Measurements from ENCODE around the gene SSR4. TPM values are rescaled to one million over a fixed set of nuclear protein-coding genes. Genes with fewer than 3 reads are reported as not detected.

SSR4 gene
- total RNA-seq, 2 experiments from 2014 or later, result 190 to 191 TPM

Other genes starting within 250 kb of the SSR4 start
- gene CCNQ, start 195.5 kb upstream of the SSR4 start, total RNA-seq, result 10 to 100 TPM; 17.5 to 24.7 TPM
- gene DUSP9, start 147.5 kb upstream of the SSR4 start, total RNA-seq, result under 1 TPM in 1 of 2 experiments, not detected in 1; 0.09 TPM
- not detected for gene PNCK, start 120.9 kb upstream of the SSR4 start, total RNA-seq
- gene SLC6A8, start 106.7 kb upstream of the SSR4 start, total RNA-seq, result 1 to 10 TPM in 1 of 2 experiments, under 1 TPM in 1; 0.93 to 1.1 TPM
- gene BCAP31, start 70.3 kb upstream of the SSR4 start, total RNA-seq, result 100 to 1,000 TPM; 137 to 148 TPM
- 10 to 100 TPM; 10.7 to 18.3 TPM for gene ABCD1, start 69.8 kb upstream of the SSR4 start, total RNA-seq
- under 1 TPM; 0.42 to 0.50 TPM for gene PLXNB3, start 30.4 kb upstream of the SSR4 start, total RNA-seq
- not detected for gene SRPK3, start 13.6 kb upstream of the SSR4 start, total RNA-seq
- 10 to 100 TPM; 69.4 to 72.0 TPM for gene IDH3G, start 293 bp upstream of the SSR4 start, total RNA-seq
- gene PDZD4, start 35.9 kb downstream of the SSR4 start, total RNA-seq, result under 1 TPM; 0.07 to 0.12 TPM
- gene L1CAM, start 91.5 kb downstream of the SSR4 start, total RNA-seq, result 1 to 10 TPM; 3.6 to 4.9 TPM
- gene AVPR2, start 110.0 kb downstream of the SSR4 start, total RNA-seq, result not detected
- 100 to 1,000 TPM; 188 to 300 TPM for gene ARHGAP4, start 131.6 kb downstream of the SSR4 start, total RNA-seq
- 100 to 1,000 TPM in 1 of 2 experiments, 10 to 100 TPM in 1; 92.8 to 115 TPM for gene NAA10, start 140.4 kb downstream of the SSR4 start, total RNA-seq
- 1 to 10 TPM; 6.8 to 7.5 TPM for gene RENBP, start 150.0 kb downstream of the SSR4 start, total RNA-seq
- 100 to 1,000 TPM; 136 to 138 TPM for gene HCFC1, start 177.2 kb downstream of the SSR4 start, total RNA-seq
- 10 to 100 TPM in 1 of 2 experiments, 1 to 10 TPM in 1; 8.6 to 10.7 TPM for gene TMEM187, start 178.1 kb downstream of the SSR4 start, total RNA-seq
- gene IRAK1, start 225.2 kb downstream of the SSR4 start, total RNA-seq, result 100 to 1,000 TPM; 127 to 148 TPM